Mammary epithelial cell (primary cell): ENCODE results near the gene WRAP73.

Experiments
- CTCF ChIP-seq, 2 donors: IDR thresholded peaks in 1 of 2; conservative IDR thresholded peaks in 1 of 2; 2 replicates each; pipeline ENCODE4 v1.5.1; 2011 to 2012; ENCODE audit warnings: inconsistent platforms in 2 of 2, low read length in 2 of 2, mild to moderate bottlenecking in 2 of 2, control low read depth in 1 of 2, low read depth in 1 of 2; ENCODE audit not compliant: insufficient read depth in 1 of 2; ENCODE audit errors: extremely low read depth in 1 of 2
- EZH2 ChIP-seq: IDR thresholded peaks from 2 replicates; pipeline ENCODE4 v1.6.1; 2012; ENCODE audit warnings: low read length, inconsistent platforms, borderline replicate concordance

GRCh38 chr1:3654549-3655281 lies 4.8 kb upstream of the WRAP73 start:
- no peak for TF ChIP-seq CTCF (conservative IDR thresholded peaks at IDR 0.05 in 1 of 2, IDR thresholded peaks at IDR 0.05 in 1 of 2; ENCODE audit: extremely low read depth in 1 of 2, insufficient read depth in 1 of 2, low read depth in 1 of 2, low read length in 2 of 2)
- no peak for TF ChIP-seq EZH2
